GM12874 (cell line): Measurements from ENCODE around the gene CNGB1.

Experiments
- TF ChIP-seq, protein P1 (sequence below): IDR thresholded peaks from 2 replicates; pipeline ENCODE4 v1.5.1; 2011; ENCODE audit warnings: low read depth, mild to moderate bottlenecking, control low read depth, low read length, moderate library complexity; ENCODE audit not compliant: insufficient read depth

CNGB1 gene

GRCh38 chr16:57920215-57920879 lies 50.6 kb downstream of the CNGB1 start:
- TF ChIP-seq, protein P1, sequence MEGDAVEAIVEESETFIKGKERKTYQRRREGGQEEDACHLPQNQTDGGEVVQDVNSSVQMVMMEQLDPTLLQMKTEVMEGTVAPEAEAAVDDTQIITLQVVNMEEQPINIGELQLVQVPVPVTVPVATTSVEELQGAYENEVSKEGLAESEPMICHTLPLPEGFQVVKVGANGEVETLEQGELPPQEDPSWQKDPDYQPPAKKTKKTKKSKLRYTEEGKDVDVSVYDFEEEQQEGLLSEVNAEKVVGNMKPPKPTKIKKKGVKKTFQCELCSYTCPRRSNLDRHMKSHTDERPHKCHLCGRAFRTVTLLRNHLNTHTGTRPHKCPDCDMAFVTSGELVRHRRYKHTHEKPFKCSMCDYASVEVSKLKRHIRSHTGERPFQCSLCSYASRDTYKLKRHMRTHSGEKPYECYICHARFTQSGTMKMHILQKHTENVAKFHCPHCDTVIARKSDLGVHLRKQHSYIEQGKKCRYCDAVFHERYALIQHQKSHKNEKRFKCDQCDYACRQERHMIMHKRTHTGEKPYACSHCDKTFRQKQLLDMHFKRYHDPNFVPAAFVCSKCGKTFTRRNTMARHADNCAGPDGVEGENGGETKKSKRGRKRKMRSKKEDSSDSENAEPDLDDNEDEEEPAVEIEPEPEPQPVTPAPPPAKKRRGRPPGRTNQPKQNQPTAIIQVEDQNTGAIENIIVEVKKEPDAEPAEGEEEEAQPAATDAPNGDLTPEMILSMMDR: no peak

- TF ChIP-seq, protein P1: no peak
Observed at GRCh38 chr16:57918994-57919393, 51.9 kb downstream of the CNGB1 start.

GRCh38 chr16:57918444-57918843 lies 52.5 kb downstream of the CNGB1 start:
- TF ChIP-seq, protein P1: no peak

- TF ChIP-seq, protein P1: no peak
Observed at GRCh38 chr16:57916735-57917438, 54.0 kb downstream of the CNGB1 start.

- TF ChIP-seq, protein P1: no peak
Observed at GRCh38 chr16:57915811-57916488, 55.0 kb downstream of the CNGB1 start.

DNA sequence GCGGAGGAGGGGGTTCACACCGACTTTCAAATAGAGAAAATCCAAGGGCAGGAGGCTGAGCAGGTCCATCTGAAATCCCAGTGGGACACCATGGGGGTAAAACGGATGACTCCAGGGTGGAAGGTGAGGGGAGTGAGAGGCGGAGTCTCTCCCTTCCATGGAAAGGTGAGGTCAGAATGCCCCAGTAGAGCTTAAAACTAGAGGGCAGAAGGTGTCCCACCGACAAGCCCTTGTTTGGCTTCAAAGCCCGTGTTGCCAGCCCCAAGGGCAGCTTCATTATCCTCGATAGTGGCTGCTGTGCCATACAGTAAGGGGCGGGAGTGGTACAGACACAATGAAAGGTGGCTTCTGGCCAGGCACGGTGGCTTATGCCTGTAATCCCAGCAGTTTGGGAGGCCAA lies 55.7 kb downstream of the CNGB1 start:
- TF ChIP-seq, protein P1: no peak

GRCh38 chr16:57914244-57915173 lies 56.4 kb downstream of the CNGB1 start:
- TF ChIP-seq, protein P1: no peak
